H1 (cell line): ENCODE results near the gene RPL13A. TPM values are rescaled to one million over a fixed set of nuclear protein-coding genes. Genes with fewer than 3 reads are reported as not detected.

Source experiments
- CTCF ChIA-PET: fragments of 300-600 bp; sonication (Branson Sonifier 250); formaldehyde crosslinking; loops from one replicate; lab custom pipeline; 2021; ENCODE audit not compliant: partially characterized antibody; lab: Charles Lee
- POLR2A ChIA-PET: fragments of 300-600 bp; sonication (Branson Sonifier 250); formaldehyde crosslinking; loops from one replicate; lab custom pipeline; 2021; ENCODE audit warnings: inconsistent platforms; ENCODE audit not compliant: partially characterized antibody; lab: Charles Lee
- DNase-seq, 2 experiments: peaks; one replicate each; pipeline versions ENCODE4 v3.0.0 to v3.0.0-alpha.2; 2010 to 2022; ENCODE audit warnings: low spot score in 2 of 2, low read depth in 1 of 2, mixed read lengths in 1 of 2
- FAIRE-seq: peaks from 2 replicates; lab custom pipeline; 2011; peaks lifted over from hg19 to GRCh38; lab: Jason Lieb, UNC
- H2AFZ ChIP-seq: 2 replicates; pipeline ENCODE4 v1.8.1; 2012; ENCODE audit warnings: low read length, inconsistent platforms
- H2AK5ac ChIP-seq: 2 replicates; pipeline ENCODE4 v1.6.1; 2013; ENCODE audit warnings: low read depth, low read length
- H2BK120ac ChIP-seq: replicated peaks from 2 replicates; pipeline ENCODE3; 2013; ENCODE audit warnings: low read depth, low read length, inconsistent platforms
- H2BK12ac ChIP-seq: 2 replicates; pipeline ENCODE4 v1.6.1; 2013; ENCODE audit warnings: low read depth, low read length
- H2BK15ac ChIP-seq: 2 replicates; pipeline ENCODE4 v1.6.1; 2013; ENCODE audit warnings: low read length
- H2BK20ac ChIP-seq: 2 replicates; pipeline ENCODE4 v1.6.1; 2013; ENCODE audit warnings: low read length
- H2BK5ac ChIP-seq: 2 replicates; pipeline ENCODE4 v1.6.1; 2013; ENCODE audit warnings: low read depth, low read length
- H3K14ac ChIP-seq: 2 replicates; pipeline ENCODE4 v1.6.1; 2013; ENCODE audit warnings: inconsistent platforms; ENCODE audit not compliant: insufficient read length
- H3K18ac ChIP-seq: 2 replicates; pipeline ENCODE4 v1.6.1; 2013; ENCODE audit warnings: low read length; ENCODE audit errors: extremely low read depth
- H3K23ac ChIP-seq: 2 replicates; pipeline ENCODE4 v1.6.1; 2013; ENCODE audit warnings: inconsistent platforms; ENCODE audit not compliant: insufficient read length
- H3K23me2 ChIP-seq: 2 replicates; pipeline ENCODE4 v1.6.1; 2013; ENCODE audit warnings: low read depth, low read length
- H3K27ac ChIP-seq: 2 replicates; pipeline ENCODE4 v1.6.1; 2011; ENCODE audit warnings: low read depth, low read length, inconsistent platforms
- H3K27me3 ChIP-seq, 4 experiments: replicated peaks in 1 of 4; 1 replicate in 1 of 4; 2 replicates in 3 of 4; pipeline versions ENCODE4 v1.6.1 to v1.8.1; 2011 to 2013; ENCODE audit warnings: low read length in 3 of 4, mild to moderate bottlenecking in 3 of 4, inconsistent platforms in 2 of 4, mixed read lengths in 2 of 4, moderate library complexity in 1 of 4; ENCODE audit not compliant: control insufficient read depth in 3 of 4, insufficient read depth in 3 of 4; ENCODE audit errors: extremely low read depth in 1 of 4
- H3K36me3 ChIP-seq, 4 experiments: 2 replicates each; pipeline versions ENCODE4 v1.6.1 to v1.8.1; 2011 to 2013; ENCODE audit warnings: mild to moderate bottlenecking in 4 of 4, low read length in 3 of 4, moderate library complexity in 2 of 4, control low read depth in 1 of 4, inconsistent platforms in 1 of 4; ENCODE audit not compliant: insufficient read depth in 4 of 4, control insufficient read depth in 2 of 4
- H3K4ac ChIP-seq: replicated peaks from 2 replicates; pipeline ENCODE3; 2013; ENCODE audit warnings: low read length, low read depth, mixed read lengths, inconsistent platforms; ENCODE audit not compliant: insufficient read length
- H3K4me1 ChIP-seq, 4 experiments: replicated peaks in 1 of 4; 1 replicate in 1 of 4; 2 replicates in 3 of 4; pipeline versions ENCODE4 v1.6.1 to v1.8.1; 2011 to 2013; ENCODE audit warnings: low read length in 3 of 4, inconsistent platforms in 2 of 4, mixed read lengths in 1 of 4; ENCODE audit not compliant: insufficient read depth in 4 of 4, control insufficient read depth in 3 of 4
- H3K4me2 ChIP-seq, 2 experiments: 2 replicates each; pipeline versions ENCODE4 v1.6.1 to v1.8.1; 2011 to 2013; ENCODE audit warnings: low read depth in 2 of 2, low read length in 2 of 2, control low read depth in 1 of 2, inconsistent platforms in 1 of 2, mild to moderate bottlenecking in 1 of 2; ENCODE audit not compliant: insufficient read depth in 1 of 2
- H3K4me3 ChIP-seq, 4 experiments: fragments of 200-600, 300-600 bp in 1 of 4; sonication (generic), shearing (Covaris generic), sonication (Bioruptor Twin) in 1 of 4; 2 replicates each; pipeline versions ENCODE4 v1.5.1 to v1.8.1; 2011 to 2016; ENCODE audit warnings: low read length in 4 of 4, low read depth in 3 of 4, control low read depth in 2 of 4, inconsistent platforms in 2 of 4, mild to moderate bottlenecking in 2 of 4, mixed read lengths in 1 of 4, moderate library complexity in 1 of 4; ENCODE audit not compliant: insufficient read depth in 2 of 4; ENCODE audit errors: extremely low read depth in 1 of 4
- H3K56ac ChIP-seq: replicated peaks from 2 replicates; pipeline ENCODE3; 2013; ENCODE audit warnings: low read depth, mild to moderate bottlenecking, mixed read lengths, low read length, inconsistent platforms; ENCODE audit not compliant: insufficient read length
- H3K79me1 ChIP-seq: 2 replicates; pipeline ENCODE4 v1.6.1; 2013; ENCODE audit warnings: low read depth, low read length, control low read depth
- H3K79me2 ChIP-seq, 2 experiments: 2 replicates each; pipeline versions ENCODE4 v1.6.1 to v1.8.1; 2012 to 2013; ENCODE audit warnings: low read length in 2 of 2, mild to moderate bottlenecking in 2 of 2, inconsistent platforms in 1 of 2; ENCODE audit not compliant: insufficient read depth in 2 of 2, control insufficient read depth in 1 of 2
- H3K9ac ChIP-seq, 4 experiments: replicated peaks in 1 of 4; 1 replicate in 1 of 4; 2 replicates in 3 of 4; pipeline versions ENCODE4 v1.6.1 to v1.8.1; 2011 to 2013; ENCODE audit warnings: low read depth in 3 of 4, low read length in 3 of 4, control low read depth in 2 of 4, mild to moderate bottlenecking in 2 of 4, moderate library complexity in 2 of 4, inconsistent platforms in 1 of 4; ENCODE audit errors: extremely low read depth in 1 of 4
- H3K9me3 ChIP-seq, 2 experiments: 2 replicates each; pipeline versions ENCODE4 v1.6.1 to v1.8.1; 2012 to 2013; ENCODE audit warnings: mild to moderate bottlenecking in 2 of 2, moderate library complexity in 2 of 2, control low read depth in 1 of 2, inconsistent platforms in 1 of 2, low read depth in 1 of 2, low read length in 1 of 2, mixed read lengths in 1 of 2; ENCODE audit not compliant: insufficient read depth in 2 of 2
- H4K20me1 ChIP-seq, 2 experiments: replicated peaks in 1 of 2; 2 replicates each; pipeline versions ENCODE3 to v1.8.1; 2011 to 2013; ENCODE audit warnings: inconsistent platforms in 2 of 2, low read length in 2 of 2, mild to moderate bottlenecking in 1 of 2; ENCODE audit not compliant: insufficient read depth in 2 of 2, control insufficient read depth in 1 of 2
- H4K5ac ChIP-seq: 2 replicates; pipeline ENCODE4 v1.6.1; 2013; ENCODE audit warnings: low read length, low read depth, mixed read lengths, inconsistent platforms; ENCODE audit not compliant: insufficient read length
- H4K8ac ChIP-seq: 2 replicates; pipeline ENCODE4 v1.8.0; 2013; ENCODE audit warnings: mild to moderate bottlenecking, moderate library complexity, low read length, inconsistent platforms; ENCODE audit not compliant: insufficient read depth; ENCODE audit errors: extremely low read depth
- H4K91ac ChIP-seq: replicated peaks from 2 replicates; pipeline ENCODE3; 2013; ENCODE audit warnings: low read length, mixed read lengths, inconsistent platforms; ENCODE audit not compliant: insufficient read length
- POLR2A ChIP-seq, 2 experiments: IDR thresholded peaks; 1 replicate in 1 of 2; 2 replicates in 1 of 2; pipeline ENCODE4 v1.6.1; 2011; ENCODE audit warnings: low read depth in 2 of 2, low read length in 2 of 2, mild to moderate bottlenecking in 2 of 2; ENCODE audit errors: control extremely low read depth in 1 of 2
- SIX5 ChIP-seq: IDR thresholded peaks from 2 replicates; pipeline ENCODE4 v1.6.1; 2011; ENCODE audit warnings: mild to moderate bottlenecking, low read depth, low read length
- TCF12 ChIP-seq: IDR thresholded peaks from 2 replicates; pipeline ENCODE4 v1.6.1; 2011; ENCODE audit warnings: low read depth, mild to moderate bottlenecking, low read length
- WGBS, 2 experiments: shearing (Covaris generic) in 1 of 2; methylation state at CpG; one replicate each; pipeline versions ENCODE4 v1.1.6 to v1.1.7; 2013 to 2015; ENCODE audit warnings: low lambda C conversion rate in 2 of 2, mixed read lengths in 2 of 2, inconsistent platforms in 1 of 2, low coverage in 1 of 2, missing lambda C conversion rate in 1 of 2; ENCODE audit not compliant: insufficient replicate concordance in 2 of 2, insufficient coverage in 1 of 2, insufficient read length in 1 of 2; ENCODE audit errors: extremely low coverage in 1 of 2, missing lambda C conversion rate in 1 of 2; 5-methylcytosine and 5-hydroxymethylcytosine counted together
- polyA plus RNA-seq, 7 experiments: library from polyadenylated mRNA; depleted of rRNA in 3 of 7; stranded (reverse) in 5 of 7; unstranded in 2 of 7; fragments of >200 nt in 5 of 7; fragments of 200-250 nt in 2 of 7; gene quantifications; 1 replicate in 5 of 7; 2 replicates in 1 of 7; 4 replicates in 1 of 7; pipeline versions ENCODE4 v1.2.1 to v1.2.3, GENCODE V29; 2011 to 2013; ENCODE audit warnings: missing spikeins in 2 of 7, mixed read lengths in 2 of 7
- total RNA-seq: library from RNA; stranded (reverse); fragmentation: NEBNext Ultra II Directional; extraction: Animal tissue kit (Norgen Biotek cat#: 25700); gene quantifications from 2 replicates; pipeline ENCODE4 v1.2.1, GENCODE V29; 2021

RPL13A gene
- total and polyA plus RNA-seq, 2 of the 8 experiments (the other 6 are each of a cell fraction or from before 2014, with no cell fraction given) = 3,305 to 8,868 TPM

DNA sequence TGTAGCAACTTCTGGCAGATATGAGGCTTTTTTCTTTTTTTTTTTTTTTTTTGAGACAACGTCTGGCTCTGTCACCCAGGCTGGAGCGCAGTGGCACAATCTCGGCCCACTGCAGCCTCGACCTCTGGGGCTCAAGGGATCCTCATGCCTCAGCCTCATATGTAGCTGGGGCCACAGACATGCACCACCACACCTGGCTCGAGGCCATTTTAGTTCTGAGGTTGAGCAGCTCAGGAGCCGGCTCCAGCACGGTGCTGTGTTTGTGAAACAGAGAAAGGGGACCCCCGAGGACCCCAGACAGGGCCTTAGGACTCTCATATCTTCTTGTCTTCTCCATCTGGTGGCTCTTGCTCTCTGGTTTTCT lies 16.8 kb upstream of the RPL13A start:
- Histone ChIP-seq H3K4ac (no peak overlapping the region), H3K23ac (no peak overlapping the region), H3K9ac (no peak overlapping the region), H3K18ac (no peak overlapping the region), H3K23me2 (no peaks in the 10 kb centered on the region; the same call in 1 of the 2 replicates), H2BK120ac (no peak overlapping the region), H4K20me1 (no peaks in the 10 kb centered on the region), H4K91ac (no peak overlapping the region), H4K5ac (no peak overlapping the region), H3K4me2 (no peak overlapping the region), H2AK5ac (no peak overlapping the region), H3K9me3 (no peaks in the 10 kb centered on the region; a peak in 1 of 4 replicates), H2BK5ac (no peak overlapping the region), H3K4me1 (peaks cover 0 to 10% (median 3%) of the 10 kb centered on the region in 4 experiments; a peak in 6 of 7 replicates), H3K56ac (no peak overlapping the region), H3K79me2 (no peaks in the 10 kb centered on the region), H2BK20ac (no peak overlapping the region), H3K79me1 (no peaks in the 10 kb centered on the region), H2AFZ (no peak overlapping the region), H3K4me3 (no peak overlapping the region), H2BK15ac (no peak overlapping the region), H4K8ac (no peak overlapping the region), H3K14ac (no peak overlapping the region), H3K27ac (no peak overlapping the region), H3K27me3 (peaks cover 0 to 5% (median 0%) of the 10 kb centered on the region in 4 experiments; a peak in 4 of 7 replicates), H3K36me3 (peaks cover 2 to 5% (median 3%) of the 10 kb centered on the region in 4 experiments; a peak in 4 of 8 replicates), H2BK12ac (no peak overlapping the region)
- WGBS, 2 experiments = 95% methylated on average over 8 of the region's 8 CpGs; no CpG with 5 or more reads in 1 of the 2 experiments
- FAIRE-seq = no peak
- TF ChIP-seq SIX5 = no peak
- TF ChIP-seq POLR2A (IDR thresholded peaks at IDR 0.05; ENCODE audit: control extremely low read depth in 1 of 2, low read depth in 2 of 2, low read length in 2 of 2) = no peak
- no peak for TF ChIP-seq TCF12
- POLR2A ChIA-PET = interaction anchor here (1.0 to 6.8 kb wide), 5 partner anchors 18 to 74 kb away, joined by 3 to 50 read pairs (median 4); partner anchors contain the start of genes ALDH16A1, PIH1D1 and RPS11
- CTCF ChIA-PET = interaction anchor here (0.6 to 2.7 kb wide), 5 partner anchors 11 to 85 kb away, joined by 3 to 15 read pairs (median 3); no protein-coding TSS in a partner anchor
- no peak for DNase-seq
